DND-41 (cell line): ENCODE measurements around the gene RALGAPA2.

Experiments
- CTCF ChIP-seq: IDR thresholded peaks from 2 replicates; pipeline ENCODE4 v1.5.1; 2012; ENCODE audit warnings: borderline replicate concordance, low read length, moderate library complexity, mild to moderate bottlenecking; ENCODE audit not compliant: poor library complexity, severe bottlenecking; ENCODE audit errors: extremely low read depth
- EZH2 ChIP-seq: IDR thresholded peaks from 3 replicates; pipeline ENCODE4 v1.6.1; 2012; ENCODE audit warnings: borderline replicate concordance, low read depth, mild to moderate bottlenecking, moderate library complexity, low read length, inconsistent platforms; ENCODE audit not compliant: severe bottlenecking

GRCh38 chr20:20423117-20423516 is 289.3 kb downstream of the RALGAPA2 start:
- TF ChIP-seq CTCF (no peak), EZH2 (no peak)
